Measurements from ENCODE around the gene EVC.

EVC gene

DNA sequence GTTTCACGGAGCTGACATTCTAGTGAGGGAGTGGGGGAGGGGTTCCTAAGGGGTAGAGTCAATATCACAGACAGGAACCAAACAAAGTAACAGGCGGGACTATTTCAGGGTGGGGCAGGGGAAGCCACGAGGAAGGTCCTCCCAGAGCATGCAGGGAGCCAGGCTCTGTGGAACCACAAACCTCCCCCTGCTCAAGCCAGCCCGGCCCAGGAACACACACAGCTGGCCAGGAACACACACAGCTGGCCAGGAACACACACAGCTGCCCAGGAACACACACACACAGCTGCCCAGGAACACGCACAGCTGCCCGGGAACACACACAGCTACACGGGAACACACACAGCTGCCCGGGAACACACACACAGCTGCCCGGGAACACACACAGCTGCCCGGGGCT is 27.4 kb upstream of the EVC start:
- TF ChIP-seq, protein P1, sequence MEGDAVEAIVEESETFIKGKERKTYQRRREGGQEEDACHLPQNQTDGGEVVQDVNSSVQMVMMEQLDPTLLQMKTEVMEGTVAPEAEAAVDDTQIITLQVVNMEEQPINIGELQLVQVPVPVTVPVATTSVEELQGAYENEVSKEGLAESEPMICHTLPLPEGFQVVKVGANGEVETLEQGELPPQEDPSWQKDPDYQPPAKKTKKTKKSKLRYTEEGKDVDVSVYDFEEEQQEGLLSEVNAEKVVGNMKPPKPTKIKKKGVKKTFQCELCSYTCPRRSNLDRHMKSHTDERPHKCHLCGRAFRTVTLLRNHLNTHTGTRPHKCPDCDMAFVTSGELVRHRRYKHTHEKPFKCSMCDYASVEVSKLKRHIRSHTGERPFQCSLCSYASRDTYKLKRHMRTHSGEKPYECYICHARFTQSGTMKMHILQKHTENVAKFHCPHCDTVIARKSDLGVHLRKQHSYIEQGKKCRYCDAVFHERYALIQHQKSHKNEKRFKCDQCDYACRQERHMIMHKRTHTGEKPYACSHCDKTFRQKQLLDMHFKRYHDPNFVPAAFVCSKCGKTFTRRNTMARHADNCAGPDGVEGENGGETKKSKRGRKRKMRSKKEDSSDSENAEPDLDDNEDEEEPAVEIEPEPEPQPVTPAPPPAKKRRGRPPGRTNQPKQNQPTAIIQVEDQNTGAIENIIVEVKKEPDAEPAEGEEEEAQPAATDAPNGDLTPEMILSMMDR (IDR thresholded peaks at IDR 0.05; ENCODE audit: low read depth, low read length, missing control alignments): no peak
- no peak for DNase-seq (ENCODE audit: low read depth)
- H3K4me3 ChIP-seq (ENCODE audit: low read depth, low read length): no peak overlapping the region

DNA sequence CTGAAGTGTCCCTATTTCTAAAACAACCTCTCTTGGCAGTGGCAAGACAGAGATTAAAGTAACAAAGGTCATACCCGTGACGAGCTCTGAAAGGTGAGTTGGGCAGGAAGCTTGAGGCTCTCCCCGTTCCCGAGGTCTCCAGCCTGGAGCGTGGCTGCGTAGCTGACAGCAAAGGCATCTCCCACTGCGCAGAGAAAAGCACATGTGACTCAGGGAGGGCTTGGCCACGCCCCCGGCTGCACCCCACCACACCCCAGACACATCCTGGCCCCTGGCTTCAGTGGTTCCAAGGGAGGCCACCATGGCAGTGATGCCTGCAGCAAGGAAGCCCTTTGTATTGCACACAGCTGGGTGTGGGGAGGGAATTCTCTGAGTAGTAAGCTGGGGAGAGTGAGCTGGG is 25.7 kb upstream of the EVC start:
- TF ChIP-seq, protein P1 (IDR thresholded peaks at IDR 0.05; ENCODE audit: low read depth, low read length, missing control alignments): no peak
- no peak overlapping the region for H3K4me3 ChIP-seq (ENCODE audit: low read depth, low read length)
- no peak for DNase-seq (ENCODE audit: low read depth)

DNA sequence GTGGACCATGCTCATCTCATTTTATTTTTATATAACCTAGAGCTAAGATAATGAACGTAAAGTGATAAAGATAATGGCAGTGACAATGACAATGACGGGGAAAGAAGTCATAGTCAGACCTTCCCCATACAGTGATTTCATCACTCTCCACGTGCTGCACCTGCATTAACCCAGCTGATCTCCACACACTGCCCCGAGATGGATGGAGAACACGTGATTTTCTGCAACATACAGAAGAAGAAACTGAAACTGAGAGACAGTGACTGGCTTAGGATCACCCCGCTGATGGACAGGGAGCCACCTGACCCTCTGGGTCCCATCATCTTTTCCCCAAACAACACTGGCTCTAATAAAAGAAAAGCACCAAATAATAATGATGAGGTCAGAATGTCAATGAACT is 24.7 kb upstream of the EVC start:
- no peak overlapping the region for H3K4me3 ChIP-seq (ENCODE audit: low read depth, low read length)
- no peak for DNase-seq (ENCODE audit: low read depth)
- TF ChIP-seq, protein P1 (IDR thresholded peaks at IDR 0.05; ENCODE audit: low read depth, low read length, missing control alignments): no peak

DNA sequence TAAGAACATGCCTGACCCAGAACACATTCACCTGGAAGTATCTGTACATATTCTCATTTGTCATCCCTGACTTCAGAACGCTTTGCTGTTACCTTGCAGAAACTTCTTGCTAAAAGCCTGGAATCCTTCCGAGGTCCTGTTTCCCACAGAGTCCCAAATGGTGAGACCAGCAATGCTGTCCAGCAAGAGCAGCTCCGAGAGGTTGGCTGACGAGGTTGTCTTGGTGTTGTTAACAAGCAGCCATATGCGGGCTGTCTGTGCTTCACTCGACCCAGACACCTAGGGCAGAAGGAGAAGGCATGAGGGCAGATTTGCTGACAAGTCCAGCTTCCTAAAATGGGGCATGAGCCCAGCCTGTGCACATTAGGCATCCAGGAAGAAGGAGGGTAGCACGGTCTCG is 21.9 kb upstream of the EVC start:
- H3K4me3 ChIP-seq (ENCODE audit: low read depth, low read length): no peak overlapping the region
- no peak for DNase-seq (ENCODE audit: low read depth)
- TF ChIP-seq, protein P1 (IDR thresholded peaks at IDR 0.05; ENCODE audit: low read depth, low read length, missing control alignments): no peak

DNA sequence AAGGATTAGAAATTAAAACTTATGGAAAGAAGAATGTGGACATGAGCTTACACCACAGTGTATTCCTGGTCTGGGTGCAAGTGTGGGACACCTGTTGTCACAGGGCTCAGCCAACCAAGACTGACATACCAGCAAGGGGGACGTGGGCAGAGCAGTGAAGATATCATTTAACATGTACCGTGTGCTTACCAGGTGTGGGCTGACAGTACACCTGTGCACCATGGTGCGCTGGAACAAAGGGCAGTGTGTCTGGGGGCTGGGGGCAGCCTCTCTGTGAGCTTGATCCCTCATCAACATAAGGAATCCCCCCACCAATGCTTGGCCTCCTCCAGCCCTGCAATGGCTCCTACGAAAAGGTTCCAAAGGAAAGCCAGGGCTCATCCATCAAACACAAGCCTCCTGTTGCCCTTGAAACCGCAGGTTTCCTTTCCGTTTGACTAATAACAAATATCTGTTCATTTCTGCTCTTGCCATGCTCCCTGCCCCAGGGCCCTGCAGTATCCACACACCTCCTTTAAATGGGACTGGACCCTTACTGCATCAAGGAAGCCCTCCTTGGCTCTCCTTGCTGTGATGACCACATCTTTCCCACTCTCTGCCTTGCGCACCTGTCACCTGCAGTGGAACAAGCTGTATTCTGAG is 19.4 kb upstream of the EVC start:
- TF ChIP-seq, protein P1 (IDR thresholded peaks at IDR 0.05; ENCODE audit: low read depth, low read length, missing control alignments): no peak
- no peak overlapping the region for H3K4me3 ChIP-seq (ENCODE audit: low read depth, low read length)
- DNase-seq (ENCODE audit: low read depth): no peak

DNA sequence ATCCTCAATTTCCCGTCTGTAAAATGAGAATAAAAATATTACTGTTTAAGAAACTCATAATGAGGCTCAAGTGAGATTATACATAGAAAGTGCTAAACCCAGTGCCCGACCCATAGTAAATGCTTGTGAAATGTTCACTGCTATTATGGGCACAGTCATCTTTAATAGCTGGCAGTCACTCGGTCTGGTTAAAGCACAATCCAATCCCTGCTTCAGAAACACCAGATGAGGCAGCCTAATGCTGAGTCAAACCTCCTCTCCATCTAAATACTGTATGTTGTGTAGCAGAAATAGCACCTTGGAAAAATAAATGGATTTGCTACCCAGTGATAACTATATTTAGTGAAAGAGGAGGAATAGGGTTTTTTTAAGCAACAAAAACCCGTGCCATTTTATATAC is 17.1 kb upstream of the EVC start:
- DNase-seq (ENCODE audit: low read depth): no peak
- TF ChIP-seq, protein P1 (IDR thresholded peaks at IDR 0.05; ENCODE audit: low read depth, low read length, missing control alignments): no peak
- no peak overlapping the region for H3K4me3 ChIP-seq (ENCODE audit: low read depth, low read length)

DNA sequence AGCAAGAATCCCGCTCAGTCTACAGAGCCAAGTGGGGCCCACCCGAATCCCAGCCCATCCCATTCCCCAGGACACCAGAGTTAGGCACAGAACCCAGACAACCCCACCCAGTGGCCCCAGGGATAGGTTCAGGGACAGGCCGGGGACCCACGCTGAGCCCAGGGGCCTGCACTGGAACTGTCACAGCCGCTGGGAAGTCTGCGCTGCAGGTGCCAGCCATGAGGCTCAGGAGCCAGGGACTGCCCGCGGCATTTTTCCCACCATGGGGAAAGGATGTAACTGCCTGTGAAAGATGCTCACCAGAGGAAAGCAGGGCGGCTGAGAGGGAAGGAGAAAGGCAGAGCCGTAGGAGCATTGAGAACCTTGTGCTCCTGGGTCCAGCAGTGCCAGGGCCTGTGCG is 14.7 kb upstream of the EVC start:
- TF ChIP-seq, protein P1 (IDR thresholded peaks at IDR 0.05; ENCODE audit: low read depth, low read length, missing control alignments): no peak
- no peak for DNase-seq (ENCODE audit: low read depth)
- H3K4me3 ChIP-seq (ENCODE audit: low read depth, low read length): no peak overlapping the region
